Heart right ventricle (tissue), 16 donors: ENCODE results near the gene CRACR2B. TPM values are rescaled to one million over a fixed set of nuclear protein-coding genes. Genes with fewer than 3 reads are reported as not detected.

Experiments
- ATAC-seq, 8 donors: fragments of 200-7000 bp; cut with Tn5 transposase; one replicate each; pipeline ENCODE4 v1.9.1; 2020; ENCODE audit warnings: mild to moderate bottlenecking in 8 of 8, moderate library complexity in 8 of 8, moderate number of reproducible peaks in 1 of 8
- DNase-seq, 2 donors: peaks; one replicate each; pipeline ENCODE4 v3.0.0-alpha.2; 2020
- H3K27ac ChIP-seq, 10 donors: fragments of 200-600 bp; sonication (generic) in 2 of 10; one replicate each; pipeline versions ENCODE4 v1.5.0 to v1.8.0; 2020 to 2022; ENCODE audit warnings: mild to moderate bottlenecking in 3 of 10
- H3K27me3 ChIP-seq, 7 donors: fragments of 200-600 bp; one replicate each; pipeline ENCODE4 v1.8.0; 2021 to 2022; ENCODE audit warnings: mild to moderate bottlenecking in 2 of 7
- H3K36me3 ChIP-seq, 9 donors: fragments of 200-600 bp; sonication (generic) in 1 of 9; one replicate each; pipeline versions ENCODE4 v1.5.0 to v1.8.0; 2020 to 2022; ENCODE audit warnings: mild to moderate bottlenecking in 2 of 9
- H3K4me1 ChIP-seq, 9 donors: fragments of 200-600 bp; sonication (generic) in 1 of 9; one replicate each; pipeline versions ENCODE4 v1.5.0 to v1.8.0; 2020 to 2022; ENCODE audit warnings: mild to moderate bottlenecking in 4 of 9
- H3K4me3 ChIP-seq, 10 donors: fragments of 200-600 bp; sonication (generic) in 2 of 10; one replicate each; pipeline versions ENCODE4 v1.5.0 to v1.8.0; 2020 to 2022; ENCODE audit warnings: mild to moderate bottlenecking in 7 of 10, moderate library complexity in 2 of 10
- H3K9me3 ChIP-seq, 11 donors: fragments of 200-600 bp in 10 of 11; sonication (generic) in 2 of 11; one replicate each; pipeline versions ENCODE4 v1.5.0 to v1.8.0; 2013 to 2022; ENCODE audit warnings: mild to moderate bottlenecking in 2 of 11, control low read depth in 1 of 11, moderate library complexity in 1 of 11
- CTCF ChIP-seq, 9 donors: fragments of 200-600 bp; sonication (generic) in 2 of 9; IDR thresholded peaks; one replicate each; pipeline versions ENCODE4 v1.5.0 to v1.8.0; 2021 to 2022; ENCODE audit warnings: antibody characterized with exemption in 9 of 9, mild to moderate bottlenecking in 5 of 9, moderate library complexity in 1 of 9
- WGBS, 2 donors: extraction: QIAGEN DNeasy Blood & Tissue Kit; methylation state at CpG; one replicate each; pipeline ENCODE4 v1.1.7; 2013; ENCODE audit warnings: inconsistent platforms in 1 of 2; 5-methylcytosine and 5-hydroxymethylcytosine counted together
- intact Hi-C, 10 donors: fragments of 100-400 bp; cut with DNase I; formaldehyde crosslinking; loops; one replicate each; pipeline versions ENCODE4 v1.11.1 to v1.14.2; 2022
- long read RNA-seq, 3 donors: library from polyadenylated mRNA; unstranded; transcript quantifications; one replicate each; pipeline ENCODE4 v2.0.0, GENCODE V29; 2020 to 2021
- polyA plus RNA-seq, 2 donors: library from polyadenylated mRNA; stranded (reverse); fragments of 200-250 nt; gene quantifications; one replicate each; pipeline ENCODE4 v1.2.3, GENCODE V29; 2013
- total RNA-seq, 10 donors: library from RNA; stranded (reverse); fragmentation: NEBNext Ultra II Directional in 3 of 10; extraction: Animal tissue kit (Norgen Biotek cat#: 25700) in 3 of 10; gene quantifications; one replicate each; pipeline versions ENCODE4 v1.2.1 to v1.2.4, GENCODE V29; 2021 to 2023
- donor health status: Arrhythmogenic right ventricular cardiomyopathy.
- donor health status: ischemic (EF 13 %, LVEDD 7.1; RV severe dilation, severe dysfunction).
- donor health status: healthy with polysubstance abuse.
- donor health status: DM: no; HTN: yes; CAD: no.
- donor health status: DM: no; HTN: no; CAD: no.
- donor health status: ischemic (EF 25% LVEDD 6.9; RV normal size, moderate dysfunction).
- donor health status: ischemic (EF 25% LVEDD 5.7; RV mildly dilated, moderate dysfunction).
- donor health status: healthy.
- donor health status: DM: yes; HTN: yes; CAD: no.
- donor health status: Ischemic cardiomyopathy.
- donor health status: ischemic (EF 35%, LVEDD 5.7; RV mildly dilated, moderate dysfunction).
- donor health status: nonischemic (EF 11% LVEDD 7.7; RV severe dilation, severe dysfunction).
- donor health status: DM: yes; HTN: yes; CAD: no.
- donor health status: PGD.
- donor health status: ischemic (EF 29% LVEDD 5.4; RV normal size, mild dysfunction).
- donor health status: nonischemic (EF 23%, LVEDD 6.1; RV moderate dilation, normal function).

CRACR2B gene
- total RNA-seq, result 10 to 100 TPM; 11.4 to 23.0 (median 17.0) TPM
- polyA plus RNA-seq, result 10 to 100 TPM; 11.5 to 72.3 TPM
- long read RNA-seq, donor 1, transcript CRACR2B-202 (9 exons, 1,578 nt), result major isoform, 10 of 56 reads
- long read RNA-seq, donor 1, partial matches to known transcripts, result 6 of 56 reads
- long read RNA-seq, donor 1, other reads (novel, unspliced or antisense), result 39 of 56 reads
- long read RNA-seq, donor 2, transcript CRACR2B-202 (9 exons, 1,578 nt), result major isoform, 7 of 73 reads
- long read RNA-seq, donor 2, partial matches to known transcripts, result 11 of 73 reads
- long read RNA-seq, donor 2, other reads (novel, unspliced or antisense), result 51 of 73 reads
- long read RNA-seq, donor 3, transcript CRACR2B-202 (9 exons, 1,578 nt), result major isoform, 13 of 68 reads
- long read RNA-seq, donor 3, partial matches to known transcripts, result 3 of 68 reads
- long read RNA-seq, donor 3, other reads (novel, unspliced or antisense), result 52 of 68 reads

DNA sequence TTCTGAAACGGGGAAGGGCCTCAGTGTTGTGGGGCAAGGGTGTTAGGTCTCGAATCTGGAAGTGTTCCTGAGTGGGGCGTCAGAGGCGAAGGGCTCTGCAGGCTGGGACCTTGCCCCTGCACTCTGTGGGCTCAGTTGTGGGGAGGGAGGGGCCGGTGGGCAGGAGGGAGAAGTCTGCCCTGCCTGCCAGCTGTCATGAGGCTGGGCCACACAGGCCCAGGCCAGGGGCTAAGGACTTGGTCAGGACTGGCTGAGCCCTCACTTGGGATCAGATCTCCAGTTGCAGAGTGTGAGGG is at the start of gene CRACR2B:
Gene CRACR2B, plus strand, starts transcription at position 23 of the 296 bp plus-strand sequence. CDS start 689 bp downstream, outside the sequence.
- intact Hi-C loops, result no loop called here
- Histone ChIP-seq H3K27me3 (peaks cover 0 to 64% (median 0%) of the 10 kb centered on the region in 7 donors), H3K4me1 (peaks cover 35 to 86% (median 65%) of the 10 kb centered on the region in 9 donors), H3K9me3 (no peaks in the 10 kb centered on the region), H3K4me3 (peak within 1 kb of the TSS; percentile 24 to 69 (median 58)), H3K27ac (peak within 1 kb of the TSS; percentile 72 to 90 (median 86)), H3K36me3 (peaks cover 0 to 32% (median 19%) of the 10 kb centered on the region in 9 donors)
- WGBS, 2 donors, result 41 to 49% methylated on average over 5 of the region's 5 CpGs
- no peak for TF ChIP-seq CTCF (IDR thresholded peaks at IDR 0.05)
- no peak for ATAC-seq
- no peak for DNase-seq

- peaks cover 8 to 59% (median 38%) of the 10 kb centered on the region in 9 donors for H3K4me1 ChIP-seq
- no peak overlapping the region for H3K27ac ChIP-seq
- DNase-seq (peak in 1 of 2 donors; percentile 11), ATAC-seq (no peak)
- no peak for TF ChIP-seq CTCF (IDR thresholded peaks at IDR 0.05)
- no peaks in the 10 kb centered on the region for H3K27me3 ChIP-seq
- peaks cover 0 to 8% (median 0%) of the 10 kb centered on the region in 9 donors for H3K36me3 ChIP-seq
- WGBS, 2 donors, result 94 to 95% methylated on average over 23 of the region's 23 CpGs
- intact Hi-C loops, result no loop called here
- H3K4me3 ChIP-seq, result no peak overlapping the region
- H3K9me3 ChIP-seq, result no peaks in the 10 kb centered on the region
Observed at GRCh38 chr11:778976-779954, 48.5 kb upstream of the CRACR2B start.

GRCh38 chr11:779955-780532 is 47.7 kb upstream of the CRACR2B start:
- Histone ChIP-seq H3K4me1 (peaks cover 8 to 51% (median 38%) of the 10 kb centered on the region in 9 donors), H3K36me3 (peaks cover 0 to 6% (median 0%) of the 10 kb centered on the region in 9 donors), H3K9me3 (no peaks in the 10 kb centered on the region), H3K27ac (no peak overlapping the region), H3K27me3 (no peaks in the 10 kb centered on the region), H3K4me3 (no peak overlapping the region)
- TF ChIP-seq CTCF (IDR thresholded peaks at IDR 0.05), result no peak
- peak in 1 of 2 donors; percentile 11 for DNase-seq
- no peak for ATAC-seq
- 94 to 95% methylated on average over 16 of the region's 16 CpGs for WGBS, 2 donors
- intact Hi-C loops, result loop anchor here in 1 of 10 donors (2.0 kb wide), 1 partner anchor 15 kb away; no protein-coding TSS in a partner anchor
